ENCODE measurements around the gene TALDO1.

TALDO1 gene

DNA sequence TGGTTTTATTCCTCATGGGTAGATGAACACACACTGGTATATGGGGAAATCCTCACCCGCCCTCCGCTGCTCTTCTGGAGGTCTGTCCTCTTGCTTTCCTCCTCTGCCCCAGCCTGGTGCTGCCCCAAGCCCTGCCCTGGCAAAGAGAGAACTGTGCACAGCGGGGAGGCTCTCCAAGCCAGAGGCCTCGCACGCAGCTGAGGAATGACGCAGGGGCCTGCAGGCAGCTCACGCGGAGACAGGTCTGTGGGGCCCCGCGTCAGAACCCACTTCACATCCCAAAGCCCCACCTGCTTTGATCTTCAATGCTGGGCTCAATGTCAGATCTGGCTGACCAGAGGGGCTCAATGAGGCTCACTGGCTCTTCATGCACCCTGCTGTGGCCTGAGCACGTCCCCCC lies 20.0 kb downstream of the TALDO1 start:
- no peaks in the 10 kb centered on the region for H3K27me3 Mint-ChIP-seq (ENCODE audit: low read depth)
- no peaks in the 10 kb centered on the region for H3K9me3 Mint-ChIP-seq
- TF ChIP-seq CTCF (IDR thresholded peaks at IDR 0.05; ENCODE audit: unreplicated experiment in 3 of 3), result no peak
- H3K27ac Mint-ChIP-seq, result no peak overlapping the region
- no peaks in the 10 kb centered on the region for H3K4me1 Mint-ChIP-seq
- H3K4me3 Mint-ChIP-seq, result no peak overlapping the region
- H3K36me3 Mint-ChIP-seq (ENCODE audit: low read depth), result peaks cover 23% of the 10 kb centered on the region

GRCh38 chr11:769887-770641 lies 22.8 kb downstream of the TALDO1 start:
- Mint-ChIP-seq H3K9me3 (no peaks in the 10 kb centered on the region), H3K27ac (no peak overlapping the region), H3K4me1 (no peaks in the 10 kb centered on the region), H3K36me3 (ENCODE audit: low read depth) (peaks cover 16% of the 10 kb centered on the region), H3K27me3 (ENCODE audit: low read depth) (no peaks in the 10 kb centered on the region), H3K4me3 (no peak overlapping the region)
- TF ChIP-seq CTCF (IDR thresholded peaks at IDR 0.05; ENCODE audit: unreplicated experiment in 3 of 3), result no peak

- peaks cover 4% of the 10 kb centered on the region for H3K4me1 Mint-ChIP-seq
- no peaks in the 10 kb centered on the region for H3K9me3 Mint-ChIP-seq
- peaks cover 16% of the 10 kb centered on the region for H3K36me3 Mint-ChIP-seq (ENCODE audit: low read depth)
- TF ChIP-seq CTCF (IDR thresholded peaks at IDR 0.05; ENCODE audit: unreplicated experiment in 3 of 3), result no peak
- H3K27ac Mint-ChIP-seq, result no peak overlapping the region
- no peak overlapping the region for H3K4me3 Mint-ChIP-seq
- H3K27me3 Mint-ChIP-seq (ENCODE audit: low read depth), result no peaks in the 10 kb centered on the region
Measured at GRCh38 chr11:770642-771616, 23.7 kb downstream of the TALDO1 start.

DNA sequence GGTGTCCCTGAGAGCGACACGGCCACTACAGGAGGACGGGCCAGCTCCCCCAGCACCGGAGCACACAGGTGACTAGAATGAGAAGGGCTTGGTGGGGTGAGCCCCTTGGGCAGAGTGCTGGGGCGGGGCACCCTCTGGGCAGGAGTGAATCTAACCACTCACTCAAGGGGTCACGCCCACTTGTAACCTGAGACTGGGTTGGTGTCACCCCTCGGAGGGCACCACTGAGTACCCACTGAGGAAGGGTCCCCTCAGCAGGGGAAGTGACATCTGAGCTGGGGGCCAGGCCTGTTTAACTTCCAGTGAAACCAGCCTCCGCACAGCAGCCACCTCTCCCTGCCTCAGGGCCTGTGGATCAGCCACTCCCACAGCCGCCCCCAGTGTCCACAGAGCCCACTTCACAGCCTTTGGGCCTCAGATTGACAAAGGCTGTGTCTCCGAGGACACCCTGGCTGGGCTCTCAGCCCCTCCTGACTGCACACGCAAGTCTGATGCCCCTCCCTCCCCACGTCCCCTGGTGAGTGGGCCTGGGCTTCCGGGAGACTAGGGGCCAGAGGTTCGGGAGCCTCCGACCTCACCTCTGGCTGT lies 24.4 kb downstream of the TALDO1 start:
- H3K36me3 Mint-ChIP-seq (ENCODE audit: low read depth), result peaks cover 12% of the 10 kb centered on the region
- H3K27me3 Mint-ChIP-seq (ENCODE audit: low read depth), result no peaks in the 10 kb centered on the region

More for the DNA sequence above, 24.4 kb downstream of the TALDO1 start:
- H3K27ac Mint-ChIP-seq, result no peak overlapping the region
- TF ChIP-seq CTCF (IDR thresholded peaks at IDR 0.05; ENCODE audit: unreplicated experiment in 3 of 3), result no peak
- peaks cover 4% of the 10 kb centered on the region for H3K4me1 Mint-ChIP-seq
- no peaks in the 10 kb centered on the region for H3K9me3 Mint-ChIP-seq
- no peak overlapping the region for H3K4me3 Mint-ChIP-seq
